CMK (cell line): ENCODE data around the gene SPANXB1.
"Not testable (repeated sequence)": the region's sequence is repeated elsewhere in the genome, so short reads cannot be mapped to it uniquely, and the experiment has no call there.

Experiments used
- DNase-seq: peaks from one replicate; pipeline ENCODE4 v3.0.0-alpha.2; 2010; ENCODE audit warnings: low read depth

The SPANXB1 gene, protein sequence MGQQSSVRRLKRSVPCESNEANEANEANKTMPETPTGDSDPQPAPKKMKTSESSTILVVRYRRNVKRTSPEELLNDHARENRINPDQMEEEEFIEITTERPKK

DNA sequence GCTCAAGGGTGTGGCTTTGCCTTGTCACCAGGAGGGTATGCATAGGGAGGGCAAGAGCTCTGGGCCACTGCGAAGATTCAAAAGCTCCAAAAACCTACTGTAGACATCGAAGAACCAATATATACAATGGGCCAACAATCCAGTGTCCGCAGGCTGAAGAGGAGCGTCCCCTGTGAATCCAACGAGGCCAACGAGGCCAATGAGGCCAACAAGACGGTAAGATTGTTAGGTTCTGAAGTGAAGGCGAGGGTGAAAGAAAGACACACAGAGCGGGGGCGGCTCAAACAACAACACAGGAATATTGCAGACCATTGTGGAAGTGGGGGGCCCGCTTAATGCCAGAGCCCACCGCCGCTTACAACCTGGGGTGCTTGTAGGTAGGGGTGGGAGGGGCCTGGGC is at the start of gene SPANXB1:
TSS of gene SPANXB1 (plus strand) at position 27 of the 400 bp plus-strand sequence. CDS start at position 127, 100 bp downstream.
- DNase-seq: not testable (repeated sequence)

DNA sequence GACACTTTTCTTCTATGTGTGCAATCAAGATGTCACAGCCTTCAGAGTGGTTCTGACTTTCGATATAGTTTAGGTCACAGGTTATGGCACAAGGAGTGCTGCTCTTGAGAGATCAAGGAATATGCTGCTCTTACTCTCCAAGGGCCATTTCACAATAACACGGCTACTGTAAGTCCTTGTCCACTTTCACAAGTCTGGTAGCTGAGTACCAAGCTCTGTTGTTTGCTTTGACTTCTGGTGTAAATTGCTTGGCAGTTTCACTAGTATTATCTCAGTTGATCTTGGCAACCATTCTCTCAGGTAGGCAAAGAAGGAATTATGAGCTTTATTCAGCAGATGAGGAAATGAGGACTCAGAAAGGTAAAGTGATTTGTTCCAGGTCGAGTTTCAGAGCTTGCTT is 35.4 kb upstream of the SPANXB1 start:
- no peak for DNase-seq

DNA sequence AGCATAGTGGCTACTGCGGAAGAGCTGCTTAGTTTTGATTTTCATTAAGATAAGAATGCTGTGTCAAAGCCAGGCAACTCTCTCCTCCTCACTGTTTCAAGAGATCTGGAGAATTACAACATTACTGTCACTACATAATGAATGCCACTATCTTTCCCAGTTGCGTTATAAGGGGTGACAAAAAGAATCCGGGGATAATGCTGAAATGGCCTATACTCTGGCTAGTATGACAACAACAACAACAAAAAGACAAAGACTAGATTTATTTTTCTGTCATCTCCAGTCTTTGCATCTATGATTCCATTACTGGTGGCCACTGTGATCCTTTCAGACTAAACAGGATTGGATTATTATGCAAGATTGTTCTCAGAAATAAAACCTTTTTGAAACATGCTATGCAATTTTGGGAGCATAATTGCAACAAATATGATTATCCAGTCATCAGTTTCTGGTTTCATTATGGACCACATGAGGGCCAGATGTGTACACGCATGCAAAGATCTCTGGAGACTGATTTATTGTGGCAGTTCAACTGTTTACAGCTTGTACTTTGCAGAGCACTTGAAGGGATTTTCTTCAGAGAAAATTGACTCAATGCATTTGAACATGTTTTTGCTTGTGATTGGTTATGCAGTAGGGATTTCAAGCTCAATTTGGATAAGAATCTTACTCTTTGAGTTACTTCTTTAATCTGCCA is 31.1 kb upstream of the SPANXB1 start:
- DNase-seq: no peak

DNA sequence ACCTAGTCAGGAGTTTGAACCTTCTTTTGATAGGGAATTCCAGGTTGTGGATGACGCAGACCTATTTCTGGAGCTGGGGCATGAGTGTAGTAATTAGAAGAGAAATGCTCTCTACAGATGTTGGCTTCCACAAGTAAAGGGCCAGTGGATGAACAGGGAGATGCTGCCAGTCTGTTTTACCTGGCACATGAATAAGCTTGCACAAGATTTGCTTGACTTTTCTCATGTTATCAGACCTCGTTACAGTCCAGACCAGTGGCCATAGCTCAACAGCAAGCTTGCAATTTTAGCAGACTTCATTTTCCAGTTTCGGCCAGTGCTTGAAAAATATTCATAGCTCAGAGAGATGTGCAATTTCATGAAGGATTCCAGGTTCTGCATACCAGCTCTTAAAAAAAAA is 26.9 kb upstream of the SPANXB1 start:
- no peak for DNase-seq

DNA sequence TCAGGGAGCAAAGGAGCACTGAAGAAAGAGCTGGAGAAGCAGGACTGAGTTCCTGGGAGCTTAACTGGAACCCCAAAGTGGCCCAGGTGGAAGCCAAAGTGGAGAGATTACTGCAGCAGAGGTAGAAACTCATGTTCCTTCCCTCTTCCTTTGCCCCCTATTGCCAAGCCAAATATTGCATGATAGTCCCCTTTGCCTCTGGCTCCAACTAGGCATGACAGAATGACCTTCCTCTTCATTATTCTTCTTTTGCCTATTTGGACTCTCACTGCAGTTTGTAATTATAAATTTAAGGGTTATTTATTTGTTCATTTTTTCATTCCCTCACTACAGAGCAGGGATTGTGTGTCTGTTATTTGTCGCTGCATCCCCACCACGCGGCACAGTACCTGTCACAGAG is 22.1 kb upstream of the SPANXB1 start:
- DNase-seq: no peak

DNA sequence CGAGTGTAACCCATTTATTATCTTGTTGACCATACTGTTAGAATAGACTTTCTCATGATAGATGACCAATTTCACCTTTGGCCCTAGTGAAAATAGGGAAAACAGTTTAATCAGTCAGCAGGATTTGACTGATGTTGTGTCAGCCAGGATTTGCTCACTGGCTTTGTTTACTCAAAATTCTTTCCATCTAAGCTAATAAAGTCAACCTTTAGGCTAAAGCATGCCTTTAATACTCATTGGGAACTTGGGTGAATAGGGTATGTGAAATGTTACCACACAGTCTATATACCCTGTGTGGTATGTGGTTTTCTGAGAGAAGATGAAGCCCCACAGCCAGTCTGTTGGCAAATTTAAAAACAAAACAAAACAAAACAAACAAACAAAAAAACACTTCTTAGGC is 18.7 kb upstream of the SPANXB1 start:
- DNase-seq: no peak

DNA sequence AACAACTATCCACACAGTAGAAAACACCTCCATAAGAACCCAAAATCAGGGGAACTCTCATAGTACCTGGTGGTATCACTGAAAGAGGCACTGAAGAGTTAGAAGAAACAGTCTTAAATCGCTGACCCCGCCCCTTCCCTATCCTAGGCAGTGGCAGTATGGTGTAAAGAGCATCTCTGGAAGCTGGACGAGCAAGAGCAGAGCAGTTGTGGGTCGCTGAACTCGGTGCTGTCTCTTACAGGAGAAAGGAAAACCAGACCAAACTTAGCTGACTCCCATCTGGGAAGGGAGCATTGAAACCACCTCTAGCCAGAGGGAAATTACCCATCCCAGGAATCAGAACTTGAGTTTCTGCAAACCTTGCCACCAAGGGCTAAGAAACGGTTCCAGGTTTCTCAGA is 2.8 kb downstream of the SPANXB1 start:
- not testable (repeated sequence) for DNase-seq

DNA sequence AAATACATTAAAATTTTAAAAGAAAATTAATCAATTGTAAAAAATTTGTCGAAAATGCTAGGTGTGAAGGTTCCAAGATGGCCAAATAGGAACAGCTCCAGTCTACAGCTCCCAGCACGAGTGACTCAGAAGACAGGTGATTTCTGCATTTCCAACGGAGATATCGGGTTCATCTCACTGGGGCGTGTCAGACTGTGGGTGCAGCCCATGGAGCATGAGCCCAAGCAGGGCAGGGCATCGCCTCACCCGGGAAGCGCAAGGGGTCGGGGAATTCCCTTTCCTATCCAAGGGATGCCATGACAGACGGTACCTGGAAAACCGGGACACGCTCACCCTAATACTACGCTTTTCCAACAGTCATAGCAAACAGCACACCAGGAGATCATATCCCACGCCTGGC is 41.9 kb downstream of the SPANXB1 start:
- DNase-seq: not testable (repeated sequence)

DNA sequence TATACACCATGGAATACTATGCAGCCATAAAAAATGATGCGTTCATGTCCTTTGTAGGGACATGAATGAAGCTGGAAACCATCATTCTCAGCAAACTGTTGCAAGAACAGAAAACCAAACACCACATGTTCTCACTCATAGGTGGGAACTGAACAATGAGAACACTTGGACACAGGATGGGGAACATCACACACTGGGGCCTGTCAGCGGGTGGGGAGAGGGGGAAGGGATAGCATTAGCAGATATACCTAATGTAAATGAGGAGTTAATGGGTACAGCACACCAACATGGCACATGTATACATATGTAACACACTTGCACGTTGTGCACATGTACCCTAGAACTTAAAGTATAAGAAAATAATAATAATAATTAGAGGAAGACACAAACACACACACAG is 47.5 kb downstream of the SPANXB1 start:
- DNase-seq: not testable (repeated sequence)

DNA sequence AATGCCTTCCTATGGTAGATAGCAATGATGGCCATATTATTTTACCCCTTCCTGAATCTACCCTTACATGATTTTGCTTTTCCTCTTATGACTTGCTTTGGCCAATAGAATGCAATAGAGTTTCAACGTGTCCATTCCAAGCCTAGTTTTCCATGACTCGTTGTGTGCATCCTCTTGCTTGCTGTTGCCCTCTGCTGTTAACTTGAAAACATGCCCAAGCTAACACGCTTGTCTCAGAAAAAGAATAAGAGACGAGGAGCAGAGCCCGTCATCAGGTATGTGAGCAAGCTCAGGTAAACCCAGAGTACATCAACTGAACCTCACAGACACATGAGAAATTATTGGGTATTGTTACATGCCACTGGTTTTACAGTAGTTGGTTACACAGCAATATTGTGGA is 49.7 kb downstream of the SPANXB1 start:
- not testable (repeated sequence) for DNase-seq
